Measurements from ENCODE around the gene FAM199X. TPM values are rescaled to one million over a fixed set of nuclear protein-coding genes. Genes with fewer than 3 reads are reported as not detected.

FAM199X gene
- total and polyA plus RNA-seq, 2 donors (not counting 1 experiment from before 2014, with no cell fraction given) = 6.7 to 21.1 TPM

DNA sequence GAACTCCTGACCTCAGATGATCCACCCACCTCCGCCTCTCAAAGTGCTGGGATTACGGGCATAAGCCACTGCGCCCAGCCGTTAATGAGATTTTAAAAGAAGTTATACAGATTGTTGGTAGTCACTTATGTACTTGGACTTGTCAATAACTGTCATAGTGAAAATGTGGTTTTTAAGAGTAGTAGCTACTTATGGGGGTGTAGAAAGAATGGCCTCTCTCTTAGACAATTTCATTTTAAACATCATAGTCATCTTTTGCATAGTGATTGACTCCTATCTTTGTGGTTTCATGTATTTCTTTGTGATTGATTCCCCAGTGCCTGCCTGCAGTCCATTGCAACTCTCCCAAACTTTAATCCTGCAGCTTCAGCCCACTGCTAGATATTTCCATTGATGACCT is 17.4 kb downstream of the FAM199X start:
- H3K79me2 ChIP-seq (ENCODE audit: control insufficient read depth, insufficient read depth, low read length) = peaks cover 7% of the 10 kb centered on the region
- TF ChIP-seq, protein P1, sequence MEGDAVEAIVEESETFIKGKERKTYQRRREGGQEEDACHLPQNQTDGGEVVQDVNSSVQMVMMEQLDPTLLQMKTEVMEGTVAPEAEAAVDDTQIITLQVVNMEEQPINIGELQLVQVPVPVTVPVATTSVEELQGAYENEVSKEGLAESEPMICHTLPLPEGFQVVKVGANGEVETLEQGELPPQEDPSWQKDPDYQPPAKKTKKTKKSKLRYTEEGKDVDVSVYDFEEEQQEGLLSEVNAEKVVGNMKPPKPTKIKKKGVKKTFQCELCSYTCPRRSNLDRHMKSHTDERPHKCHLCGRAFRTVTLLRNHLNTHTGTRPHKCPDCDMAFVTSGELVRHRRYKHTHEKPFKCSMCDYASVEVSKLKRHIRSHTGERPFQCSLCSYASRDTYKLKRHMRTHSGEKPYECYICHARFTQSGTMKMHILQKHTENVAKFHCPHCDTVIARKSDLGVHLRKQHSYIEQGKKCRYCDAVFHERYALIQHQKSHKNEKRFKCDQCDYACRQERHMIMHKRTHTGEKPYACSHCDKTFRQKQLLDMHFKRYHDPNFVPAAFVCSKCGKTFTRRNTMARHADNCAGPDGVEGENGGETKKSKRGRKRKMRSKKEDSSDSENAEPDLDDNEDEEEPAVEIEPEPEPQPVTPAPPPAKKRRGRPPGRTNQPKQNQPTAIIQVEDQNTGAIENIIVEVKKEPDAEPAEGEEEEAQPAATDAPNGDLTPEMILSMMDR (conservative IDR thresholded peaks at IDR 0.05 in 1 of 2, IDR thresholded peaks at IDR 0.05 in 1 of 2; ENCODE audit: low read depth in 1 of 2, low read length in 2 of 2) = no peak
- TF ChIP-seq EZH2 (IDR thresholded peaks at IDR 0.05; ENCODE audit: low read length, missing control alignments) = no peak
- no peak overlapping the region for H3K9ac ChIP-seq (ENCODE audit: insufficient read depth, low read length)
- no peaks in the 10 kb centered on the region for H3K36me3 ChIP-seq (ENCODE audit: control insufficient read depth, insufficient read depth, low read length)
- H3K9me3 ChIP-seq (ENCODE audit: control insufficient read depth, insufficient read depth, low read depth, low read length) = no peaks in the 10 kb centered on the region
- H3K27ac ChIP-seq (ENCODE audit: insufficient read depth, low read length) = no peak overlapping the region
- no peak for DNase-seq (ENCODE audit: low read depth in 2 of 2)
- H3K27me3 ChIP-seq (ENCODE audit: control insufficient read depth, insufficient read depth, low read length) = no peaks in the 10 kb centered on the region
- no peaks in the 10 kb centered on the region for H3K4me1 ChIP-seq (ENCODE audit: control insufficient read depth, extremely low read depth, insufficient read depth, low read length)
- H3K4me3 ChIP-seq (replicated peaks in 1 of 4; ENCODE audit: control extremely low read depth in 1 of 4, insufficient read depth in 1 of 4, low read depth in 3 of 4, low read length in 4 of 4) = no peak overlapping the region
- H4K20me1 ChIP-seq (ENCODE audit: control insufficient read depth, extremely low read depth, insufficient read depth, low read length) = no peaks in the 10 kb centered on the region
- H3K4me2 ChIP-seq (ENCODE audit: extremely low read depth, insufficient read depth, low read length) = no peak overlapping the region
- H2AFZ ChIP-seq (ENCODE audit: low read length) = no peak overlapping the region

GRCh38 chrX:104187931-104188330 is 21.7 kb downstream of the FAM199X start:
- H3K4me1 ChIP-seq (ENCODE audit: control insufficient read depth, extremely low read depth, insufficient read depth, low read length) = no peaks in the 10 kb centered on the region
- H3K27me3 ChIP-seq (ENCODE audit: control insufficient read depth, insufficient read depth, low read length) = no peaks in the 10 kb centered on the region
- no peak overlapping the region for H3K4me2 ChIP-seq (ENCODE audit: extremely low read depth, insufficient read depth, low read length)
- no peak overlapping the region for H3K4me3 ChIP-seq (replicated peaks in 1 of 4; ENCODE audit: control extremely low read depth in 1 of 4, insufficient read depth in 1 of 4, low read depth in 3 of 4, low read length in 4 of 4)
- H3K79me2 ChIP-seq (ENCODE audit: control insufficient read depth, insufficient read depth, low read length) = no peaks in the 10 kb centered on the region
- no peaks in the 10 kb centered on the region for H4K20me1 ChIP-seq (ENCODE audit: control insufficient read depth, extremely low read depth, insufficient read depth, low read length)
- no peak overlapping the region for H3K27ac ChIP-seq (ENCODE audit: insufficient read depth, low read length)
- TF ChIP-seq EZH2 (IDR thresholded peaks at IDR 0.05; ENCODE audit: low read length, missing control alignments) = no peak
- H3K36me3 ChIP-seq (ENCODE audit: control insufficient read depth, insufficient read depth, low read length) = no peaks in the 10 kb centered on the region
- H3K9ac ChIP-seq (ENCODE audit: insufficient read depth, low read length) = no peak overlapping the region
- no peaks in the 10 kb centered on the region for H3K9me3 ChIP-seq (ENCODE audit: control insufficient read depth, insufficient read depth, low read depth, low read length)
- no peak for DNase-seq (ENCODE audit: low read depth in 2 of 2)
- no peak overlapping the region for H2AFZ ChIP-seq (ENCODE audit: low read length)

DNA sequence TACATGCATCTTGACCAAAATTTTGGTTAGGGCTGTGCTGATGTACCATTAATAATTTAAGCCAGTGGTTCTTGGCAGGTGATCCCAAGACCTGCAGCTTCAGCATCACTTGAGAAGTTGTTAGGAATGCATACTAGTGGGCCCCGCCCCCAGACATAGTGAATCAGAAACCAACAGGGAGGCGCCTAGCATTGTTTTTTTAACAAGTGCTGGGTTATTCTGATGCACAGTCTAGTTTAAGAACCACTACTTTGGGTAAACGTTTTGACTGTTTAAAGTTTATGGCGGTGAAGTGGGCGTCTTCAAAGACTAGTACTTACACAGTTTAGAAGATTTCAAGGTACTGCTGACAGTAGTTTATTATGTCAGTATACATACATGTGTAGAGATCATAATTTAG is 23.6 kb downstream of the FAM199X start:
- Histone ChIP-seq H3K9ac (ENCODE audit: insufficient read depth, low read length) (no peak overlapping the region), H3K27ac (ENCODE audit: insufficient read depth, low read length) (no peak overlapping the region), H3K4me3 (replicated peaks in 1 of 4; ENCODE audit: control extremely low read depth in 1 of 4, insufficient read depth in 1 of 4, low read depth in 3 of 4, low read length in 4 of 4) (no peak overlapping the region), H2AFZ (ENCODE audit: low read length) (no peak overlapping the region), H3K36me3 (ENCODE audit: control insufficient read depth, insufficient read depth, low read length) (no peaks in the 10 kb centered on the region), H3K27me3 (ENCODE audit: control insufficient read depth, insufficient read depth, low read length) (no peaks in the 10 kb centered on the region), H3K4me1 (ENCODE audit: control insufficient read depth, extremely low read depth, insufficient read depth, low read length) (no peaks in the 10 kb centered on the region), H3K79me2 (ENCODE audit: control insufficient read depth, insufficient read depth, low read length) (no peaks in the 10 kb centered on the region), H3K9me3 (ENCODE audit: control insufficient read depth, insufficient read depth, low read depth, low read length) (no peaks in the 10 kb centered on the region), H4K20me1 (ENCODE audit: control insufficient read depth, extremely low read depth, insufficient read depth, low read length) (no peaks in the 10 kb centered on the region), H3K4me2 (ENCODE audit: extremely low read depth, insufficient read depth, low read length) (no peak overlapping the region)
- TF ChIP-seq, protein P1 (conservative IDR thresholded peaks at IDR 0.05 in 1 of 2, IDR thresholded peaks at IDR 0.05 in 1 of 2; ENCODE audit: low read depth in 1 of 2, low read length in 2 of 2) = no peak
- no peak for TF ChIP-seq EZH2 (IDR thresholded peaks at IDR 0.05; ENCODE audit: low read length, missing control alignments)
- peak in 1 of 2 donors; percentile 8 for DNase-seq (ENCODE audit: low read depth in 2 of 2)

Measured in fibroblast of lung (primary cell).